ENCODE measurements around the gene ARSI.

The ARSI gene

GRCh38 chr5:150297236-150297890, 5.3 kb downstream of the ARSI start:
- H3K27me3 ChIP-seq (ENCODE audit: low read depth, low read length), result no peaks in the 10 kb centered on the region
- H3K4me1 ChIP-seq (ENCODE audit: control insufficient read depth in 1 of 2, insufficient read depth in 2 of 2, low read length in 2 of 2), result peaks cover 3 to 14% of the 10 kb centered on the region in 2 donors
- no peaks in the 10 kb centered on the region for H3K36me3 ChIP-seq (ENCODE audit: control insufficient read depth in 1 of 2, insufficient read depth in 2 of 2, low read length in 2 of 2)
- H3K9me3 ChIP-seq (ENCODE audit: control insufficient read depth in 1 of 2, low read length in 2 of 2), result no peaks in the 10 kb centered on the region
- H3K27ac ChIP-seq (ENCODE audit: low read length), result no peak overlapping the region
- no peak overlapping the region for H3K4me3 ChIP-seq (ENCODE audit: low read depth in 1 of 2, low read length in 2 of 2)

- H3K27ac ChIP-seq (ENCODE audit: low read length), result no peak overlapping the region
- H3K27me3 ChIP-seq (ENCODE audit: low read depth, low read length), result no peaks in the 10 kb centered on the region
- no peaks in the 10 kb centered on the region for H3K9me3 ChIP-seq (ENCODE audit: control insufficient read depth in 1 of 2, low read length in 2 of 2)
- H3K4me1 ChIP-seq (ENCODE audit: control insufficient read depth in 1 of 2, insufficient read depth in 2 of 2, low read length in 2 of 2), result peaks cover 3 to 7% of the 10 kb centered on the region in 2 donors
- H3K4me3 ChIP-seq (ENCODE audit: low read depth in 1 of 2, low read length in 2 of 2), result no peak overlapping the region
- H3K36me3 ChIP-seq (ENCODE audit: control insufficient read depth in 1 of 2, insufficient read depth in 2 of 2, low read length in 2 of 2), result no peaks in the 10 kb centered on the region
Observed at GRCh38 chr5:150296496-150296895, 6.2 kb downstream of the ARSI start.

GRCh38 chr5:150295741-150296486, 6.8 kb downstream of the ARSI start:
- Histone ChIP-seq H3K4me3 (ENCODE audit: low read depth in 1 of 2, low read length in 2 of 2) (no peak overlapping the region), H3K27me3 (ENCODE audit: low read depth, low read length) (no peaks in the 10 kb centered on the region), H3K27ac (ENCODE audit: low read length) (no peak overlapping the region), H3K9me3 (ENCODE audit: control insufficient read depth in 1 of 2, low read length in 2 of 2) (no peaks in the 10 kb centered on the region), H3K36me3 (ENCODE audit: control insufficient read depth in 1 of 2, insufficient read depth in 2 of 2, low read length in 2 of 2) (no peaks in the 10 kb centered on the region), H3K4me1 (ENCODE audit: control insufficient read depth in 1 of 2, insufficient read depth in 2 of 2, low read length in 2 of 2) (peaks cover 3 to 7% of the 10 kb centered on the region in 2 donors)

GRCh38 chr5:150295172-150295634, 7.5 kb downstream of the ARSI start:
- H3K9me3 ChIP-seq (ENCODE audit: control insufficient read depth in 1 of 2, low read length in 2 of 2), result no peaks in the 10 kb centered on the region
- H3K36me3 ChIP-seq (ENCODE audit: control insufficient read depth in 1 of 2, insufficient read depth in 2 of 2, low read length in 2 of 2), result no peaks in the 10 kb centered on the region
- no peaks in the 10 kb centered on the region for H3K27me3 ChIP-seq (ENCODE audit: low read depth, low read length)
- peaks cover 3 to 7% of the 10 kb centered on the region in 2 donors for H3K4me1 ChIP-seq (ENCODE audit: control insufficient read depth in 1 of 2, insufficient read depth in 2 of 2, low read length in 2 of 2)
- H3K27ac ChIP-seq (ENCODE audit: low read length), result no peak overlapping the region
- no peak overlapping the region for H3K4me3 ChIP-seq (ENCODE audit: low read depth in 1 of 2, low read length in 2 of 2)

GRCh38 chr5:150294551-150295071, 8.1 kb downstream of the ARSI start:
- Histone ChIP-seq H3K4me1 (ENCODE audit: control insufficient read depth in 1 of 2, insufficient read depth in 2 of 2, low read length in 2 of 2) (peaks cover 3 to 7% of the 10 kb centered on the region in 2 donors), H3K36me3 (ENCODE audit: control insufficient read depth in 1 of 2, insufficient read depth in 2 of 2, low read length in 2 of 2) (no peaks in the 10 kb centered on the region), H3K27me3 (ENCODE audit: low read depth, low read length) (no peaks in the 10 kb centered on the region), H3K9me3 (ENCODE audit: control insufficient read depth in 1 of 2, low read length in 2 of 2) (no peaks in the 10 kb centered on the region), H3K27ac (ENCODE audit: low read length) (no peak overlapping the region), H3K4me3 (ENCODE audit: low read depth in 1 of 2, low read length in 2 of 2) (no peak overlapping the region)

GRCh38 chr5:150293091-150293941, 9.4 kb downstream of the ARSI start:
- Histone ChIP-seq H3K4me3 (ENCODE audit: low read depth in 1 of 2, low read length in 2 of 2) (no peak overlapping the region), H3K9me3 (ENCODE audit: control insufficient read depth in 1 of 2, low read length in 2 of 2) (no peaks in the 10 kb centered on the region), H3K36me3 (ENCODE audit: control insufficient read depth in 1 of 2, insufficient read depth in 2 of 2, low read length in 2 of 2) (no peaks in the 10 kb centered on the region), H3K4me1 (ENCODE audit: control insufficient read depth in 1 of 2, insufficient read depth in 2 of 2, low read length in 2 of 2) (peaks cover under 1 to 7% of the 10 kb centered on the region in 2 donors), H3K27me3 (ENCODE audit: low read depth, low read length) (no peaks in the 10 kb centered on the region), H3K27ac (ENCODE audit: low read length) (no peak overlapping the region)

GRCh38 chr5:150291388-150292385, 11.0 kb downstream of the ARSI start:
- H3K27ac ChIP-seq (ENCODE audit: low read length), result no peak overlapping the region
- H3K9me3 ChIP-seq (ENCODE audit: control insufficient read depth in 1 of 2, low read length in 2 of 2), result no peaks in the 10 kb centered on the region
- peaks cover 0 to 7% of the 10 kb centered on the region in 2 donors for H3K4me1 ChIP-seq (ENCODE audit: control insufficient read depth in 1 of 2, insufficient read depth in 2 of 2, low read length in 2 of 2)
- H3K4me3 ChIP-seq (ENCODE audit: low read depth in 1 of 2, low read length in 2 of 2), result no peak overlapping the region
- no peaks in the 10 kb centered on the region for H3K27me3 ChIP-seq (ENCODE audit: low read depth, low read length)
- no peaks in the 10 kb centered on the region for H3K36me3 ChIP-seq (ENCODE audit: control insufficient read depth in 1 of 2, insufficient read depth in 2 of 2, low read length in 2 of 2)

- no peaks in the 10 kb centered on the region for H3K27me3 ChIP-seq (ENCODE audit: low read depth, low read length)
- no peaks in the 10 kb centered on the region for H3K36me3 ChIP-seq (ENCODE audit: control insufficient read depth in 1 of 2, insufficient read depth in 2 of 2, low read length in 2 of 2)
- H3K27ac ChIP-seq (ENCODE audit: low read length), result no peak within 1 kb of the TSS
- H3K4me1 ChIP-seq (ENCODE audit: control insufficient read depth in 1 of 2, insufficient read depth in 2 of 2, low read length in 2 of 2), result no peaks in the 10 kb centered on the region
- H3K4me3 ChIP-seq (ENCODE audit: low read depth in 1 of 2, low read length in 2 of 2), result no peak within 1 kb of the TSS
- no peaks in the 10 kb centered on the region for H3K9me3 ChIP-seq (ENCODE audit: control insufficient read depth in 1 of 2, low read length in 2 of 2)
Observed at GRCh38 chr5:150289551-150290390, 12.9 kb downstream of the ARSI start, which contains the start of gene CAMK2A. CAMK2A (minus strand) TSS chr5:150289773; CDS start chr5:150289625, 148 bp downstream.

GRCh38 chr5:150288791-150289190, 13.9 kb downstream of the ARSI start:
- Histone ChIP-seq H3K27ac (ENCODE audit: low read length) (no peak overlapping the region), H3K4me3 (ENCODE audit: low read depth in 1 of 2, low read length in 2 of 2) (no peak overlapping the region)

More at GRCh38 chr5:150288791-150289190, 13.9 kb downstream of the ARSI start:
- no peaks in the 10 kb centered on the region for H3K4me1 ChIP-seq (ENCODE audit: control insufficient read depth in 1 of 2, insufficient read depth in 2 of 2, low read length in 2 of 2)
- H3K9me3 ChIP-seq (ENCODE audit: control insufficient read depth in 1 of 2, low read length in 2 of 2), result no peaks in the 10 kb centered on the region
- no peaks in the 10 kb centered on the region for H3K36me3 ChIP-seq (ENCODE audit: control insufficient read depth in 1 of 2, insufficient read depth in 2 of 2, low read length in 2 of 2)
- no peaks in the 10 kb centered on the region for H3K27me3 ChIP-seq (ENCODE audit: low read depth, low read length)
